D721Med (cell line): Measurements from ENCODE around the gene MIEF1.

Experiments used
- DNase-seq: peaks from one replicate; pipeline ENCODE4 v3.0.0; 2011; ENCODE audit warnings: low spot score; ENCODE audit not compliant: insufficient read length
- FAIRE-seq: peaks from 2 replicates; lab custom pipeline; 2011; peaks lifted over from hg19 to GRCh38; lab: Jason Lieb, UNC
- TF ChIP-seq, protein P1 (sequence below): IDR thresholded peaks from 2 replicates; pipeline ENCODE4 v1.5.1; 2012; ENCODE audit warnings: mild to moderate bottlenecking, control low read depth; ENCODE audit not compliant: insufficient read depth; ENCODE audit errors: missing control alignments

MIEF1 gene

DNA sequence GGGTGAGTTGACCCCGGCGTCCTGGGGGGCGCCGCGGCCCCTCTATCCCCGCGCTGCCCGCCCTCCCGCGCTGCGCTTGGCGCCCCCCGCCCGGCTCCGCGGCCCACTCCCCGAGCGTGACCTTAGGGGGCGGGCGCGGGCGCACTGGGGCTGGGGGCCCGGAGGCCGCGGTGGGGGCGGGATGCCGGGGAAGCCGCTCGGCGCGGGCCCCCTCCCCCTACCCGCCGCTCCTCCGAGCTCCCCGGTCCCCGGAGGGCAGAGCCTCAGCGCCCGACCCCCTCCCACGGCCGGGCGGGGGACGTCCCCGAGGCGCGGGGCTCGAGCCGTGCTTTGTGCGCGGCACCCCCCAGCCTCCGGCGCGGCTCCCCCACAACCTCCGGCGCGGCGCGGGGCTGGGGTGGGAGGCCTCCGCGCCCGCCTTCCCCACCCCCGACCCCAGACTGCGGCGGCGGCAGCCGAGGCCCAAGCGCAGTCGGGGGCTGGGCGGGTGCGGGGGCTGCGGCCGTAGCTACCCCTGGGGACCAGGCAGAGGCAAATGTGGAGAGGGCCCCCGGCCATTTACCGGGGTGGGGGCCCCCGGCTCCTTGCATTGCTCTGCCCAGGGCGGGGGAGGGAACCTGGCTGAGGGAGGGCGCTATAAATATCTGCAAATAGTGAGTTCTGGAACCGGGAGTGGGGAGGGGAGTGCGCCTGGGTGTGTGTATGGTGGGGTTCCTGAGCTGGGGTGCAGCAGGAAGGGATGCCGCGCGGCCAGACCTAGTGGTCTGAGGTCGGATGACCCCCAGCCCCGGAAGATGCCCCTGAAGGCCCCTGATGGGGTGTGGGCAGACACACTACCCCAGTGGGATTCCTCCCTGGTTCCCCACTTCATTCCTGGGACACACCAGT, 44.3 kb upstream of the MIEF1 start:
- FAIRE-seq (no peak), DNase-seq (no peak)
- TF ChIP-seq, protein P1, sequence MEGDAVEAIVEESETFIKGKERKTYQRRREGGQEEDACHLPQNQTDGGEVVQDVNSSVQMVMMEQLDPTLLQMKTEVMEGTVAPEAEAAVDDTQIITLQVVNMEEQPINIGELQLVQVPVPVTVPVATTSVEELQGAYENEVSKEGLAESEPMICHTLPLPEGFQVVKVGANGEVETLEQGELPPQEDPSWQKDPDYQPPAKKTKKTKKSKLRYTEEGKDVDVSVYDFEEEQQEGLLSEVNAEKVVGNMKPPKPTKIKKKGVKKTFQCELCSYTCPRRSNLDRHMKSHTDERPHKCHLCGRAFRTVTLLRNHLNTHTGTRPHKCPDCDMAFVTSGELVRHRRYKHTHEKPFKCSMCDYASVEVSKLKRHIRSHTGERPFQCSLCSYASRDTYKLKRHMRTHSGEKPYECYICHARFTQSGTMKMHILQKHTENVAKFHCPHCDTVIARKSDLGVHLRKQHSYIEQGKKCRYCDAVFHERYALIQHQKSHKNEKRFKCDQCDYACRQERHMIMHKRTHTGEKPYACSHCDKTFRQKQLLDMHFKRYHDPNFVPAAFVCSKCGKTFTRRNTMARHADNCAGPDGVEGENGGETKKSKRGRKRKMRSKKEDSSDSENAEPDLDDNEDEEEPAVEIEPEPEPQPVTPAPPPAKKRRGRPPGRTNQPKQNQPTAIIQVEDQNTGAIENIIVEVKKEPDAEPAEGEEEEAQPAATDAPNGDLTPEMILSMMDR: no peak

DNA sequence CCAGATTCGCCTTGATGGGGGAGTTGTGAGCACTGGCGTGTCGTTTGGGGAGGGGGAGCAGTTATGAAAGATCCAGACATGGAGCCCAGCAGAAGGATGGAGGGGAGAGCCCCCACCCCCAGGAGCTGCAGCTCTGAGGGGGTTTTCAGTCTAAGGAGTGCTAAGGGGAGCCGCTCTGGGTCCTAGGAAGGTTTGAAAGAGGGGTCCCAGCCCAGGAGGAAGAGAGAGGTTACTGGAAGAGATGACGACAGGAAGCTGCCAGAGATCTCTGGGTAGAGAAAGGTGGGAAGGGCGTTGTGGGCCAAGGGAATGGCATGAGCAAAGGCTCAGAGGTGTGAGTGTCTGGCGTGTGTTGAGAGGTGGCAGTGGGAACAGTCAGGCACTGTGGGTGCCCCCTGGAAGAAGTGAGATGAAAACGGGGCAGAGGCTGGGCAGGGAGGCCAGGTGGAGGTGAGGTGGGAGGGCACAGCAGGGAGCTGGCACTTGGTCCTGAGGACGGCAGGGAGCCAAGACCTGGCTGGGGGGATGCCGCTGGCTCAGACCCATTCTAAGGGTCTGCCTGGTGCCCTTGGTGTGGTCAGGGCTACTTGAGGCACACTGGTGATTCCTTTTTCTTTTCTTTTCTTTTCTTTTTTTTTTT, 43.5 kb upstream of the MIEF1 start:
- no peak for DNase-seq
- FAIRE-seq: no peak
- TF ChIP-seq, protein P1: no peak

DNA sequence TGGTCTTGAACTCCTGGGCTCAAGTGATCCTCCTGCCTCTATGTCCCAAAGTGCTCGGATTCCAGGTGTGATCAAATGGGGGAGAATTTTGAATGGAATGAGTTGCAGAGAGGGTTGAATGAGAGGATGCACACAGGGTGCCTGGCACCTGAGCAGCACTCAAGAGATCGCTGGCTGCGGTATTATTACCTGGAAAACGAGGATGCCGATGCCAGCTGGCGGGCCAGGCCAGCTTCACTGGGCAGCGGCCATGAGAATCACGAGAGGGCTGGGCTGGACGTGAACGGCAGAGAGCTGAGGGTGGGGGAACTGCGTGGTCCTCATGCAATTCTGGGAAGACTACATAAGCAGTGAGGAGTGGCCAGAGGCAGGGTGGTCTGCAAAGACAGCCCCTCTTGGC, 42.4 kb upstream of the MIEF1 start:
- DNase-seq: no peak
- no peak for FAIRE-seq
- TF ChIP-seq, protein P1: no peak

DNA sequence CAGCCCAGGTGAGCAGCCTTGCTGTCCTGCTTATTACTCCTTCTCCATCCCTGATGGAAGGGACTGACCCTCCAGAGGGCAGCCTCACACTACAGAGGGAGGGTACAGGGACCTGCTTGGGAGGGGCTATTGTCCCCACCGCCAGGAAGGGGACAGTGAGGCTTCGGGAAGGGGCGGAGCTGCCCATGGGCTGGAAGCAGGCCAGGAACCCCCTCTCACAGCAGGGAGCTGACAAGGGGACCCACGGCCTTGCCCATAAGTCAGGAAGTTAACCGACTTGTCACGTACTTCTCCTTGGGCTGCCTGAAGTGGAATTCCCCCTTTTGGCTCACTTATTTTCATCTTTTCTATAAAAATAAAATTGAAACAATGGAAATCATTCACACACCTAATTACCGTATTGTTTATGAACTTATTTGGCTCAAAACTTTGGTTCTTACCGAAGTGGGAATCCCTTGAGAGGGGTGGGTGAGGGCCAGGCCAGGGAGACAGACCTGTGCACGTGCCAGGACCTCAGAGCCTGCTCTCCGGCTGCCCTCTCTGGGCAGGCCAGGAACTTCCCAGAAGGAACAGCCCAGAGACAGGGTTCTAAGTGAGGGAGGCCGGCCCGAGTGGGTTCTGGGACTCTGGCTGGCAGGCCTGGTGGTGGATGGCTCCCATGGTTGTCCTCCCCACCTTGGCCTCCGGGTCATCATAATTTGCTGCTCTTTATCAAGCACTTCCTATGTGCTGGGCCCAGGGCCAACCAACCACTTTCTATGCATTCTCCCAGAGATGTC, 39.5 kb upstream of the MIEF1 start:
- TF ChIP-seq, protein P1: no peak
- FAIRE-seq (no peak), DNase-seq (no peak)

DNA sequence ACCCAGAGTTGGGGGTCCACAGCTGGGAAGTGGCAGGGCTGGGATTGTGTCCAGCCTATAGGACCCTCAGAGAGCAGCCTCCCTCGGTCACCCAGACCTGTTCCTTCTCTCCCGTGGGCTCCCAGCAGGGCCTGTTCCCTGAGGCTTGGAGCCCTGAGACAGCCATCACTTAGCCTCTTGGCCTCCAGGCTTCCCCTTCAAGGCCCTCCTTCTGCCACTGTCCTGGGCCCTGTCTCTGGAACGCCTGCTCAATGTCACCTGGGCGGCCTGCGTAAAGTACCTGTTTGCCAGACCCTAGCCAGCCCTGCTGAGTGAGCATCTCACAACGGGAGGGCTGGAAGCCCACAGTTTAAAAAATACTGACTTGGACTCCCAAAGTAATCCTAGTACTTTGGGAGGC, 38.8 kb upstream of the MIEF1 start:
- TF ChIP-seq, protein P1: no peak
- DNase-seq (no peak), FAIRE-seq (no peak)

DNA sequence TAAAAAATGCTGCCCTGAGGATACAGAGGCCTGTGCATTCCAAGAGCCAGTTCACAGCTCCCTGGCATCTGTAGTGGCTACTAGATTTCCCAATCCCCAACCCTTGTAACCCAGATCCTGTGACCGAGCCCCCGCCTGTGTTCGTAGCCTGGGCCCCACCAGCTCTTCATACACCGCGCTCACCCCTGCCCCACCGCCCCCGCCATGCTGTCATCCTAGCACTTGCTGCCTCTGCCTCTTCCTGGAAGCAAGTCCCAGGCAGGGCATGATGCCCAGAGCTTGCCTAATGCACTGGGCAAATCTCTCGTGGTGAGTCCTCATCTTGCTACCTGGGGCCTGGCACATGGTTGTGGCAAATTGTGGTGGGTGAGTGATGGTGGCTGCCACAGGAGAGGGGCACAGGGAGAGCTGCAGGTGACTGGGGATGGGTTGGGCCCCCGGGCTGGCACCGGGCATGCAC, 38.1 kb upstream of the MIEF1 start:
- FAIRE-seq: no peak
- DNase-seq: no peak
- TF ChIP-seq, protein P1: no peak
